K562 (cell line): Measurements from ENCODE around the gene GMEB2. TPM values are rescaled to one million over a fixed set of nuclear protein-coding genes. Genes with fewer than 3 reads are reported as not detected.
"Not testable (repeated sequence)": the region's sequence is repeated elsewhere in the genome, so short reads cannot be mapped to it uniquely, and the experiment has no call there.

Experiments
- ATAC-seq: fragments of 200-7000 bp; cut with Tn5 transposase; 3 replicates; pipeline ENCODE4 v1.9.1; 2020; ENCODE audit warnings: moderate library complexity
- BruUV-seq: library from RNA; stranded (reverse); fragments of 400-500 nt; replicated peaks from 2 replicates; lab custom pipeline; 2021; lab: Mats Ljungman, UMichigan
- CTCF ChIA-PET: fragments of 300-600 bp; formaldehyde crosslinking; extraction: SDS; loops from one replicate; lab custom pipeline; 2021; ENCODE audit warnings: low intra/inter-chr PET ratio; lab: Yijun Ruan, JAX
- POLR2A ChIA-PET: fragments of 300-600, 350-650 bp; sonication (Branson Sonifier 250); formaldehyde crosslinking; extraction: SDS; loops from one replicate; lab custom pipeline; 2021; ENCODE audit warnings: antibody characterized with exemption, inconsistent platforms; lab: Yijun Ruan, JAX
- DNase-seq, 4 experiments: peaks; one replicate each; pipeline versions ENCODE4 v3.0.0 to v3.0.0-alpha.2; 2011 to 2018; ENCODE audit warnings: low spot score in 3 of 4, mixed read lengths in 3 of 4; ENCODE audit errors: extremely low read depth in 1 of 4
- FAIRE-seq: peaks from 2 replicates; lab custom pipeline; 2011; peaks lifted over from hg19 to GRCh38; lab: Jason Lieb, UNC
- H2AFZ ChIP-seq: 2 replicates; pipeline ENCODE4 v1.6.0; 2011; ENCODE audit warnings: low read depth, low read length, control low read depth, inconsistent platforms
- H3K27ac ChIP-seq: fragments of 200-600 bp; 3 replicates; pipeline ENCODE4 v1.8.0; 2011; ENCODE audit warnings: low read depth, mild to moderate bottlenecking, control low read depth, inconsistent platforms, low read length, moderate library complexity, mixed read lengths; ENCODE audit errors: extremely low read depth
- H3K27me3 ChIP-seq, 2 experiments: fragments of 300-600 bp in 1 of 2; 2 replicates in 1 of 2; 3 replicates in 1 of 2; pipeline versions ENCODE4 v1.6.0 to v1.8.0; 2011; ENCODE audit warnings: inconsistent platforms in 2 of 2, low read length in 2 of 2, mild to moderate bottlenecking in 1 of 2, mixed read lengths in 1 of 2, moderate library complexity in 1 of 2; ENCODE audit not compliant: control insufficient read depth in 2 of 2, insufficient read depth in 2 of 2
- H3K36me3 ChIP-seq: fragments of 300-600 bp; 3 replicates; pipeline ENCODE4 v1.8.0; 2011; ENCODE audit warnings: mild to moderate bottlenecking, low read length, inconsistent platforms; ENCODE audit not compliant: control insufficient read depth, insufficient read depth
- H3K4me1 ChIP-seq, 2 experiments: fragments of 200-600 bp in 1 of 2; replicated peaks in 1 of 2; 2 replicates in 1 of 2; 3 replicates in 1 of 2; pipeline versions ENCODE4 v1.5.1 to v1.8.0; 2011; ENCODE audit warnings: inconsistent platforms in 2 of 2, low read length in 2 of 2, mild to moderate bottlenecking in 1 of 2, mixed read lengths in 1 of 2, moderate library complexity in 1 of 2; ENCODE audit not compliant: control insufficient read depth in 2 of 2, insufficient read depth in 2 of 2
- H3K4me2 ChIP-seq: 2 replicates; pipeline ENCODE4 v1.6.1; 2011; ENCODE audit warnings: low read length, control low read depth, inconsistent platforms, mixed read lengths; ENCODE audit not compliant: insufficient read depth
- H3K4me3 ChIP-seq: fragments of 200-600 bp; sonication (generic), shearing (Covaris generic); 2 replicates; pipeline ENCODE4 v1.5.1; 2016; ENCODE audit warnings: control low read depth, inconsistent platforms
- H3K79me2 ChIP-seq: fragments of 200-600 bp; 3 replicates; pipeline ENCODE4 v1.8.0; 2011; ENCODE audit warnings: low read length, inconsistent platforms; ENCODE audit not compliant: control insufficient read depth, insufficient read depth
- H3K9ac ChIP-seq, 2 experiments: 2 replicates each; pipeline versions ENCODE4 v1.6.0 to v1.6.1; 2011; ENCODE audit warnings: low read depth in 2 of 2, low read length in 2 of 2, control low read depth in 1 of 2, inconsistent platforms in 1 of 2, mild to moderate bottlenecking in 1 of 2, mixed read lengths in 1 of 2; ENCODE audit not compliant: insufficient read depth in 1 of 2
- H3K9me1 ChIP-seq: one replicate; pipeline ENCODE4 v1.6.0; 2011; ENCODE audit warnings: inconsistent platforms, mild to moderate bottlenecking, low read length, moderate library complexity; ENCODE audit not compliant: control insufficient read depth, insufficient read depth
- H3K9me3 ChIP-seq: replicated peaks from 2 replicates; pipeline ENCODE4 v1.5.1; 2011; ENCODE audit warnings: low read depth, low read length, inconsistent platforms; ENCODE audit not compliant: control insufficient read depth, insufficient read depth
- H4K20me1 ChIP-seq: replicated peaks from 2 replicates; pipeline ENCODE4 v1.6.1; 2011; ENCODE audit warnings: low read length, inconsistent platforms, mixed read lengths; ENCODE audit not compliant: control insufficient read depth, insufficient read depth
- NRF1 ChIP-seq, 2 experiments: fragments of 450-650 bp; IDR thresholded peaks in 1 of 2; conservative IDR thresholded peaks in 1 of 2; 2 replicates each; pipeline ENCODE4 v1.6.1; 2014; ENCODE audit warnings: mild to moderate bottlenecking in 2 of 2
- SPI1 ChIP-seq: IDR thresholded peaks from 2 replicates; pipeline ENCODE4 v1.6.1; 2011; ENCODE audit warnings: low read depth, low read length, control low read depth, borderline replicate concordance
- ZNF23 ChIP-seq: fragments of 250-450 bp; sonication (Bioruptor Pico); IDR thresholded peaks from 2 replicates; pipeline ENCODE4 v1.4.0; 2020; ENCODE audit warnings: mild to moderate bottlenecking
- ZNF609 ChIP-seq: sonication (generic); formaldehyde crosslinking; IDR thresholded peaks from 2 replicates; pipeline ENCODE4 v1.8.1; 2023; ENCODE audit warnings: missing genetic modification reagents, mild to moderate bottlenecking, borderline replicate concordance
- WGBS: fragments of 100-300 bp; shearing (Covaris generic); methylation state at CpG from one replicate; pipeline ENCODE4 v1.1.6; 2016; ENCODE audit warnings: low coverage, mixed read lengths; ENCODE audit not compliant: insufficient coverage; ENCODE audit errors: missing lambda C conversion rate; 5-methylcytosine and 5-hydroxymethylcytosine counted together
- in situ Hi-C: fragments of 300-500 bp; cut with MboI; formaldehyde crosslinking; loops from 4 replicates; pipeline ENCODE4 v1.15.0; 2018; ENCODE audit warnings: inconsistent platforms, mixed read lengths
- intact Hi-C: fragments of 100-400 bp; cut with micrococcal nuclease; formaldehyde crosslinking; loops from 2 replicates; pipeline ENCODE4 v1.14.2; 2022
- polyA plus RNA-seq, 8 experiments: library from polyadenylated mRNA; depleted of rRNA in 4 of 8; stranded (reverse) in 5 of 8; unstranded in 3 of 8; fragments of >200 nt; fragmentation: Nextera tagmentation in 2 of 8; fragmentation: Illumina TruSeq in 1 of 8; extraction: Ambion mirVana in 2 of 8; extraction: Trizol in 1 of 8; gene quantifications; 2 replicates each; pipeline versions ENCODE4 v1.2.1 to v1.2.3, GENCODE V29; 2011 to 2014; ENCODE audit warnings: inconsistent platforms in 1 of 8, missing spikeins in 1 of 8
- total RNA-seq, 7 experiments: library from RNA; depleted of rRNA in 6 of 7; stranded (reverse); fragments of >200 nt in 6 of 7; fragmentation: Illumina TruSeq in 2 of 7; extraction: Trizol in 2 of 7; gene quantifications; 2 replicates each; pipeline versions ENCODE4 v1.2.1 to v1.2.3, GENCODE V29; 2011 to 2021; ENCODE audit warnings: low replicate concordance in 1 of 7

Gene GMEB2
- total and polyA plus RNA-seq, 9 of the 15 experiments (the other 6 are each of a cell fraction or from before 2014, with no cell fraction given): 0.03 to 13.9 (median 6.3) TPM

GRCh38 chr20:63602321-63602720 lies 24.6 kb downstream of the GMEB2 start:
- no peaks in the 10 kb centered on the region for H3K27me3 ChIP-seq
- in situ Hi-C loops: no loop called here
- H3K4me2 ChIP-seq: no peak overlapping the region
- no peak overlapping the region for H3K9ac ChIP-seq
- H2AFZ ChIP-seq: no peak overlapping the region
- ATAC-seq: no peak
- H3K27ac ChIP-seq: no peak overlapping the region
- intact Hi-C loops: no loop called here
- no peaks in the 10 kb centered on the region for H4K20me1 ChIP-seq
- FAIRE-seq: no peak
- TF ChIP-seq NRF1 (conservative IDR thresholded peaks at IDR 0.05 in 1 of 2, IDR thresholded peaks at IDR 0.05 in 1 of 2) (no peak), ZNF609 (no peak), SPI1 (peak; percentile 86), ZNF23 (CRISPR knock-in tag) (no peak)
- H3K79me2 ChIP-seq: peaks cover 5% of the 10 kb centered on the region; the same call in 1 of the 3 replicates
- BruUV-seq: no TSS peak
- POLR2A ChIA-PET: interaction anchor here (0.6 to 1.3 kb wide), 2 partner anchors 14 to 965 kb away, joined by 3 to 5 read pairs; no protein-coding TSS in a partner anchor
- H3K36me3 ChIP-seq: peaks cover 46% of the 10 kb centered on the region; the same call in 2 of the 3 replicates
- H3K9me3 ChIP-seq: no peaks in the 10 kb centered on the region
- DNase-seq: no peak
- CTCF ChIA-PET: no interaction called here
- peaks cover 0 to 3% of the 10 kb centered on the region in 2 experiments; a peak in 2 of 5 replicates for H3K4me1 ChIP-seq
- H3K4me3 ChIP-seq: no peak overlapping the region
- H3K9me1 ChIP-seq: peaks cover 4% of the 10 kb centered on the region
- 91% methylated on average over 3 of the region's 3 CpGs for WGBS

DNA sequence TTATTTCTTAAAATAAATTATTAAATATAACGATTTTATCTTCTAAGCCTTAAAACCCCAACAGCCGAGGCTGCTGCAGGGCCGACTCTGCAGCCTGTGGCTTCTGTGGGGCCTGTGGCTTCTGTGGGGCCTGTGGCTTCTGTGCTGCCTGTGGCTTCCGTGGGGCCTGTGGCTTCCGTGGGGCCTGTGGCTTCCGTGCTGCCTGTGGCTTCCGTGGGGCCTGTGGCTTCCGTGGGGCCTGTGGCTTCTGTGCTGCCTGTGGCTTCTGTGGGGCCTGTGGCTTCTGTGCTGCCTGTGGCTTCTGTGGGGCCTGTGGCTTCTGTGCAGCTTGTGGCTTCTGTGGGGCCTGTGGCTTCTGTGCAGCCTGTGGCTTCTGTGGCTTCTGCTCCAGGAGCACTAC lies 25.2 kb downstream of the GMEB2 start:
- H3K27ac ChIP-seq, H3K79me2 ChIP-seq, FAIRE-seq, H3K9ac ChIP-seq, in situ Hi-C loops, H3K4me3 ChIP-seq, H2AFZ ChIP-seq, H3K9me1 ChIP-seq, ATAC-seq, H3K4me2 ChIP-seq, H3K4me1 ChIP-seq, POLR2A ChIA-PET, BruUV-seq, H4K20me1 ChIP-seq, DNase-seq, H3K27me3 ChIP-seq, H3K9me3 ChIP-seq, intact Hi-C loops: not testable (repeated sequence)
- WGBS: 86% methylated on average over 8 of the region's 8 CpGs
- peaks cover 48% of the 10 kb centered on the region; the same call in 2 of the 3 replicates for H3K36me3 ChIP-seq
- CTCF ChIA-PET: interaction anchor here (0.6 kb wide), 1 partner anchor 9 kb away, joined by 3 read pairs; no protein-coding TSS in a partner anchor
